COLO668 (cell line): ENCODE data around the gene UNC5B.

Experiments
- DNase-seq: peaks from one replicate; lab custom pipeline; 2025; ENCODE audit not compliant: unreplicated experiment; lab: John Stamatoyannopoulos, UW

The UNC5B gene

GRCh38 chr10:71279590-71280170 lies 67.3 kb downstream of the UNC5B start:
- DNase-seq = no peak

- no peak for DNase-seq
Measured at GRCh38 chr10:71280216-71280615, 67.8 kb downstream of the UNC5B start.

GRCh38 chr10:71280825-71281224 lies 68.5 kb downstream of the UNC5B start:
- no peak for DNase-seq

GRCh38 chr10:71281646-71282322 lies 69.4 kb downstream of the UNC5B start:
- no peak for DNase-seq

GRCh38 chr10:71282323-71282680 lies 69.9 kb downstream of the UNC5B start:
- DNase-seq = no peak

- no peak for DNase-seq
Measured at GRCh38 chr10:71283410-71283809, 71.0 kb downstream of the UNC5B start.

GRCh38 chr10:71283876-71284275 lies 71.5 kb downstream of the UNC5B start:
- DNase-seq = no peak

- DNase-seq = no peak
Measured at GRCh38 chr10:71284544-71285179, 72.3 kb downstream of the UNC5B start.

GRCh38 chr10:71285180-71285545 lies 72.8 kb downstream of the UNC5B start:
- peak; percentile 17 for DNase-seq

- DNase-seq = no peak
Measured at GRCh38 chr10:71285986-71286385, 73.6 kb downstream of the UNC5B start.

- DNase-seq = no peak
Measured at GRCh38 chr10:71286521-71287294, 74.3 kb downstream of the UNC5B start.

GRCh38 chr10:71287456-71287855 lies 75.1 kb downstream of the UNC5B start:
- DNase-seq = no peak

GRCh38 chr10:71288461-71288860 lies 76.1 kb downstream of the UNC5B start:
- DNase-seq = no peak

- no peak for DNase-seq
Measured at GRCh38 chr10:71289421-71290130, 77.2 kb downstream of the UNC5B start.

GRCh38 chr10:71290331-71290730 lies 78.0 kb downstream of the UNC5B start:
- no peak for DNase-seq

- no peak for DNase-seq
Measured at GRCh38 chr10:71290806-71291527, 78.6 kb downstream of the UNC5B start.

- DNase-seq = no peak
Measured at GRCh38 chr10:71291528-71291900, 79.1 kb downstream of the UNC5B start.

GRCh38 chr10:71292624-71293445 lies 80.5 kb downstream of the UNC5B start:
- no peak for DNase-seq

- DNase-seq = no peak
Measured at GRCh38 chr10:71293446-71294084, 81.2 kb downstream of the UNC5B start.
